AG04449 (cell line): ENCODE results near the gene GPC5.

Experiments used
- CTCF ChIA-PET: fragments of 350-600 bp; formaldehyde crosslinking; extraction: SDS; loops from one replicate; lab custom pipeline; 2021; ENCODE audit warnings: antibody characterized with exemption; lab: Yijun Ruan, JAX
- POLR2A ChIA-PET: fragments of 400-600, 350-600 bp; formaldehyde crosslinking; extraction: SDS; loops from one replicate; lab custom pipeline; 2020; ENCODE audit warnings: antibody characterized with exemption, inconsistent platforms; lab: Yijun Ruan, JAX
- DNase-seq: peaks from one replicate; pipeline ENCODE4 v3.0.0-alpha.2; 2010; ENCODE audit warnings: low read depth, low spot score
- H3K4me3 ChIP-seq: 2 replicates; pipeline ENCODE4 v1.5.1; 2011; ENCODE audit warnings: low read depth, mild to moderate bottlenecking, control low read depth, low read length
- TF ChIP-seq, protein P1 (sequence below): IDR thresholded peaks from one replicate; pipeline ENCODE4 v1.5.1; 2011; ENCODE audit warnings: mild to moderate bottlenecking, moderate library complexity, low read length, control low read depth, inconsistent platforms; ENCODE audit not compliant: insufficient read depth; ENCODE audit errors: missing control alignments

GPC5 gene

DNA sequence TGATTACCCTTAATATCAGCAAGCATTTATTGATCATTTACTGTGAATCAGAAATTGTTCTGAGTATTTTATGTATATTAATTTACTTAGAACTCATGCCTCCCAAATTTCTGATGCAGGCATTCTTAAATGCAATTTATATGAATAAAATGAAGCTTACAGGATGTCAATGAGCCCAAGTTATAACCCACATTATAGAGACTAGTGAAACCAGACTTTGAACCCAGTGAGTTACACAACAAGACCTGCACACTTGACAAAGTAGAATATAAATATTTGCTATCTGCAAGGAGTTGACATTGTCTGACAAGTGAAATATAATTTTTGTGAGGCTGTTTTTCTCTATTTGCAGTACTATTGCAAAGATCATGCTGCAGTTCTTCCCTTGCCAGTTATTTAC, 656.0 kb downstream of the GPC5 start:
- POLR2A ChIA-PET, result no interaction called here
- CTCF ChIA-PET, result no interaction called here
- TF ChIP-seq, protein P1, sequence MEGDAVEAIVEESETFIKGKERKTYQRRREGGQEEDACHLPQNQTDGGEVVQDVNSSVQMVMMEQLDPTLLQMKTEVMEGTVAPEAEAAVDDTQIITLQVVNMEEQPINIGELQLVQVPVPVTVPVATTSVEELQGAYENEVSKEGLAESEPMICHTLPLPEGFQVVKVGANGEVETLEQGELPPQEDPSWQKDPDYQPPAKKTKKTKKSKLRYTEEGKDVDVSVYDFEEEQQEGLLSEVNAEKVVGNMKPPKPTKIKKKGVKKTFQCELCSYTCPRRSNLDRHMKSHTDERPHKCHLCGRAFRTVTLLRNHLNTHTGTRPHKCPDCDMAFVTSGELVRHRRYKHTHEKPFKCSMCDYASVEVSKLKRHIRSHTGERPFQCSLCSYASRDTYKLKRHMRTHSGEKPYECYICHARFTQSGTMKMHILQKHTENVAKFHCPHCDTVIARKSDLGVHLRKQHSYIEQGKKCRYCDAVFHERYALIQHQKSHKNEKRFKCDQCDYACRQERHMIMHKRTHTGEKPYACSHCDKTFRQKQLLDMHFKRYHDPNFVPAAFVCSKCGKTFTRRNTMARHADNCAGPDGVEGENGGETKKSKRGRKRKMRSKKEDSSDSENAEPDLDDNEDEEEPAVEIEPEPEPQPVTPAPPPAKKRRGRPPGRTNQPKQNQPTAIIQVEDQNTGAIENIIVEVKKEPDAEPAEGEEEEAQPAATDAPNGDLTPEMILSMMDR, result no peak
- no peak overlapping the region for H3K4me3 ChIP-seq
- DNase-seq, result no peak

DNA sequence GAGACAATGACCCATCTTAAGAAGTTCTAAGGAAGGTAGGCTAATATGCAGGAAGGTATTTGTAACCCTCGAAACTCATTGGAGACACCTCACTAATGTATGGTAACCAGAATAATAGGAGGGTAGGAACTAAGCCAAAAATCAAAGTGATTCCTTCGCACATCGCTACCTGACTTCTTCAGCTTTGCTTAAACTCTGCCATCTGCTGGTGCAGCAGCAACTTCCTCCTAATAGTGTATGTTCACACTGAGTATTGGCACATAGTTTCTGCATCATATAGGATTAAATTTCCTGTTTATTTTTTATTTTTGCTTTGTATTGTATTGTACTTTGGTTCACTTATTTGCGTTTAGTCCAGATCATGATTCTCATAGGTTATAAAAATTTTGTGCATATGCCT, 676.2 kb downstream of the GPC5 start:
- DNase-seq, result no peak
- H3K4me3 ChIP-seq, result no peak overlapping the region
- CTCF ChIA-PET, result no interaction called here
- TF ChIP-seq, protein P1, result no peak
- POLR2A ChIA-PET, result no interaction called here

DNA sequence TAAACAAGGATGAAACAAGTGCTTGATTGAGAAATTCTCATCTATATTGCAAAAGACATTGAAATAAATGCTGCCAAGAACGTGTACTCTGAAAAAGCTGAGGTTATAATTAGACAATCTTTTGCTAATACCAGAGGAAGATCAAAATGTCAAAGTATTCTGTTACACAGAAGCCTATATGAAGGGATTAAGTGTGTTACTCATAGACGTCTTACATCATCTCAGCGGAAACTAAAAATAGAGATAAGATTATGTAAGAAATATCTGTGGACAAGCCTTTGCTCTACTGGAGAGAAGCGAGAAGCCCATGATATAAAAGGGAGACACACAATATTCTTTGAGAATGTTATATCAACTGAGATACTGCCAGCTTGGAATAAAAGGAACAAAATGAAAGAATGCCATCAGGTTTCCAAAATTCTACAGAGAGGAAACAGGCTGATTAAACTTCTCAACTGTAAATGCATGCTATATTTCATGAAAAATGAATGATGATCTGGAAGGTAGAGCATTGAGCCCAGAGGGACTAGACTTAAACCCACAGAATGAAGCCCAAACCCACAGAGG, 699.0 kb downstream of the GPC5 start:
- TF ChIP-seq, protein P1, result no peak
- ChIA-PET CTCF (no interaction called here), POLR2A (no interaction called here)
- no peak overlapping the region for H3K4me3 ChIP-seq
- no peak for DNase-seq

DNA sequence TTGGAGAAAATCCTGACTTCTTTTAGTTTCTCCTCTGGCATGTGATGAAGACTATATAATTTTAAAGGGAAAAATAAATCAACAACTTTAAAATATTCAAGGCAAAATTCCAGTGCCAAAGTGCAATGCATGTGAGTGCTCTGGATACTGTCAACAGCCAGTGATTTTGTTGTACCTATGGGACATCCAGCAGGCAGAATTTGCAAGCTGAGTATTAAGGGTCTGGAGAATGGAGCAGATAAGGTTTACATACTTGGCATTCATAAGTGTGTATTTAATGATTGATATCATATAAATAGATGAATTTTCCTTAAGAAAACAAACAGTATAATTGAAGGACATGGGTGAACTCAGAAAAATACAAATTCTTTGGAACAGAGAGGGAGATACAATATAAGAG, 703.4 kb downstream of the GPC5 start:
- ChIA-PET CTCF (no interaction called here), POLR2A (no interaction called here)
- no peak overlapping the region for H3K4me3 ChIP-seq
- no peak for DNase-seq
- TF ChIP-seq, protein P1, result no peak

DNA sequence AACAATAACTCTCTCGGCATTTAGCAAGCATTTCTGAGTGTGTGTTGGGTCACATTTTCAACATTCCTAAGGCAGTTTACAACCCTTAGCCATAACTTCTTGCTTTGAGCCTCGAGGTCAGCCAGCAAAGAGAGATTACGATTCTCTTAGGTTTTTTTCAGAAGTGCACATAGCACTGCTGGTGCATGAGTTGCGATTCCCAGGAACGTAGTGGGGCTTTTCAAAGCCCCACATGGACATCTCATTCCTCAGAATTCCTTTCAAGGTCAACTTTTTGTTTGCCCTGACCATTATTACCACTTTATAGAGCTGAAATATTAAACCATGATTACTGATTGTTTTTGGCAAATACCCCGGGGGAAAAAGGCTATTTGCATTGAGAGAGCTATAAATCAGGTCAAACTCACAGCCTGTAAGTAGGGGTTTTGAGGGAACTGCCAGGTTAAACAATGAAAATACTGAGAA, 705.3 kb downstream of the GPC5 start:
- POLR2A ChIA-PET, result no interaction called here
- no peak for DNase-seq
- H3K4me3 ChIP-seq, result no peak overlapping the region
- TF ChIP-seq, protein P1, result no peak
- CTCF ChIA-PET, result no interaction called here

DNA sequence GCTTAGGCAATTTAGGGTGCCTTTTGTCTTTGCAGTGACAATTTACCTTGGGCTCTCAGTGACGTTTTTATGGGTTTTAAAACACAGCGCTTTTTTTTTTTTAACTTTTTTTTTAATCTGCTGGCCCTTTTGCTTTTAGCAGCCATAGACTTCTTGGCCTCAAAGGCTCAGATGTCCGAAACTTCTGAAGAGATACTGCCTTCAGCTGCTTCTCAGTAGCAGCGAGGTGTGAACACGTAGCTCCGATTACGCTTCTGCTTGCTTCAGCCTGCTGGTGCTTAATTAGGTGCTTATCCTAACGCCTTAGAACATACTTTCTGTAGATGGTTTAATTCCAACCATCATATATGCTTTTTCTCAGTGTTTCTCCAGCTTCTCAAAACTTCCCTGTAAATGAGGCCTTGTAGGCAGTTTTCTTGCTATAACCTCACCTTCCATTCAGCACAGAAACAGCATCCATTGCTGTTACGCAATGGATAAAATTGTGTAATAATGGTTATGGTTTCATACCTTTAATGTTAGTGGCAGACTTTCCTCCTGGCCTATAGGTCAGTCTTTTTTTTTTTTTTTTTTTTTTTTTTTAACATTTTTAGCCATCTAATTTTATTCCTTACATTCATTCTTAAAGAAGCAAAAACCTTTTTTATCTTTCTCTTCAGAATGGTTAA, 723.9 kb downstream of the GPC5 start:
- ChIA-PET POLR2A (no interaction called here), CTCF (no interaction called here)
- TF ChIP-seq, protein P1, result no peak
- DNase-seq, result no peak
- no peak overlapping the region for H3K4me3 ChIP-seq
